HepG2 (cell line): ENCODE measurements around the gene CC2D1B. TPM values are rescaled to one million over a fixed set of nuclear protein-coding genes. Genes with fewer than 3 reads are reported as not detected.

Experiments
- BHLHE40 ChIP-seq: IDR thresholded peaks from 2 replicates; pipeline ENCODE4 v1.6.1; 2011; ENCODE audit warnings: low read length, improper control_type of control experiment
- CBX1 ChIP-seq: IDR thresholded peaks from one replicate; pipeline ENCODE4 v1.6.1; 2016; ENCODE audit warnings: antibody characterized with exemption, low read depth
- FOSL2 ChIP-seq: sonication (generic); formaldehyde crosslinking; IDR thresholded peaks from 2 replicates; pipeline ENCODE4 v1.4.0; 2020; ENCODE audit warnings: missing genetic modification reagents
- GATAD2A ChIP-seq: IDR thresholded peaks from 2 replicates; pipeline ENCODE4 v1.6.1; 2016
- HOXA7 ChIP-seq: sonication (generic); formaldehyde crosslinking; IDR thresholded peaks from 2 replicates; pipeline ENCODE4 v1.8.1; 2022; ENCODE audit warnings: mild to moderate bottlenecking, missing genetic modification reagents, moderate library complexity
- ISL2 ChIP-seq: sonication (generic); formaldehyde crosslinking; IDR thresholded peaks from 2 replicates; pipeline ENCODE4 v1.5.0; 2020; ENCODE audit warnings: missing genetic modification reagents
- MIER2 ChIP-seq: IDR thresholded peaks from 2 replicates; pipeline ENCODE4 v1.6.1; 2016; ENCODE audit warnings: missing biosample characterization, missing genetic modification reagents
- MXD4 ChIP-seq: IDR thresholded peaks from 2 replicates; pipeline ENCODE4 v1.6.1; 2016; ENCODE audit warnings: mild to moderate bottlenecking, missing biosample characterization, missing genetic modification reagents
- NR2C2 ChIP-seq: sonication (generic); formaldehyde crosslinking; IDR thresholded peaks from 2 replicates; pipeline ENCODE4 v1.4.0; 2020; ENCODE audit warnings: missing genetic modification reagents, mild to moderate bottlenecking, moderate library complexity, borderline replicate concordance
- POLR2G ChIP-seq: fragments of 200-400 bp; formaldehyde crosslinking; IDR thresholded peaks from 2 replicates; pipeline ENCODE4 v1.6.1; 2018; ENCODE audit warnings: mild to moderate bottlenecking, low read depth, low read length, moderate library complexity
- PTBP1 ChIP-seq: fragments of 200-400 bp; formaldehyde crosslinking; IDR thresholded peaks from 2 replicates; pipeline ENCODE4 v1.6.1; 2018; ENCODE audit warnings: low read length, low read depth; ENCODE audit not compliant: poor library complexity, severe bottlenecking
- RXRA ChIP-seq: sonication (generic); formaldehyde crosslinking; IDR thresholded peaks from 2 replicates; pipeline ENCODE4 v1.5.1; 2020; ENCODE audit warnings: missing genetic modification reagents
- SAP130 ChIP-seq: IDR thresholded peaks from 2 replicates; pipeline ENCODE4 v1.6.1; 2016; ENCODE audit warnings: low read depth
- SKI ChIP-seq: fragments of 450-650 bp; IDR thresholded peaks from one replicate; pipeline ENCODE4 v1.6.1; 2018; ENCODE audit warnings: mild to moderate bottlenecking; ENCODE audit not compliant: partially characterized antibody
- ZNF33A ChIP-seq: sonication (generic); formaldehyde crosslinking; IDR thresholded peaks from 2 replicates; pipeline ENCODE4 v1.5.1; 2020; ENCODE audit warnings: missing genetic modification reagents, mild to moderate bottlenecking, moderate library complexity, borderline replicate concordance
- ZNF496 ChIP-seq: sonication (generic); formaldehyde crosslinking; IDR thresholded peaks from 2 replicates; pipeline ENCODE4 v1.8.1; 2023; ENCODE audit warnings: mild to moderate bottlenecking, moderate library complexity, missing genetic modification reagents; ENCODE audit not compliant: insufficient replicate concordance
- ZNF713 ChIP-seq: sonication (generic); formaldehyde crosslinking; IDR thresholded peaks from 2 replicates; pipeline ENCODE4 v1.4.0; 2020; ENCODE audit warnings: mild to moderate bottlenecking, missing genetic modification reagents
- ZNF724P ChIP-seq: sonication (generic); formaldehyde crosslinking; IDR thresholded peaks from 2 replicates; pipeline ENCODE4 v1.8.0; 2022; ENCODE audit warnings: missing genetic modification reagents, borderline replicate concordance
- ZNF775 ChIP-seq: sonication (generic); formaldehyde crosslinking; IDR thresholded peaks from 2 replicates; pipeline ENCODE4 v1.4.0; 2020; ENCODE audit warnings: missing genetic modification reagents, mild to moderate bottlenecking, moderate library complexity, borderline replicate concordance
- ZNF776 ChIP-seq: sonication (generic); formaldehyde crosslinking; IDR thresholded peaks from 2 replicates; pipeline ENCODE4 v1.4.0; 2020; ENCODE audit warnings: mild to moderate bottlenecking, missing genetic modification reagents
- polyA plus RNA-seq, 8 experiments: library from polyadenylated mRNA; depleted of rRNA in 3 of 8; stranded (reverse) in 7 of 8; unstranded in 1 of 8; fragments of >200 nt; fragmentation: Illumina TruSeq in 4 of 8; extraction: Trizol in 4 of 8; gene quantifications; 2 replicates each; pipeline versions ENCODE4 v1.2.1 to v1.2.3, GENCODE V29; 2011 to 2016; ENCODE audit warnings: low read depth in 4 of 8, missing spikeins in 1 of 8, mixed read lengths in 1 of 8; ENCODE audit not compliant: insufficient read depth in 1 of 8
- total RNA-seq, 5 experiments: library from RNA; depleted of rRNA; stranded (reverse); fragments of >200 nt; fragmentation: Illumina TruSeq; extraction: Trizol; gene quantifications; 2 replicates each; pipeline ENCODE4 v1.2.3, GENCODE V29; 2016; ENCODE audit warnings: low read depth in 1 of 5
- TF ChIP-seq, protein P1 (sequence below): IDR thresholded peaks from 2 replicates; pipeline ENCODE4 v1.6.1; 2018; ENCODE audit warnings: missing genetic modification reagents, mild to moderate bottlenecking, missing compliant biosample characterization
- TF ChIP-seq, protein P2 (sequence below): sonication (generic); formaldehyde crosslinking; IDR thresholded peaks from 2 replicates; pipeline ENCODE4 v1.4.0; 2020; ENCODE audit warnings: low read depth, mild to moderate bottlenecking, missing genetic modification reagents
- TF ChIP-seq, protein P3 (sequence below): IDR thresholded peaks from 2 replicates; pipeline ENCODE4 v1.6.1; 2018; ENCODE audit warnings: missing genetic modification reagents
- TF ChIP-seq, protein P4 (sequence below): sonication (generic); formaldehyde crosslinking; IDR thresholded peaks from 2 replicates; pipeline ENCODE4 v1.4.0; 2020; ENCODE audit warnings: low read depth, missing genetic modification reagents

CC2D1B gene
- total and polyA plus RNA-seq, 2 of the 13 experiments (the other 11 are each of a cell fraction or from before 2014, with no cell fraction given), result 7.2 to 19.2 TPM

DNA sequence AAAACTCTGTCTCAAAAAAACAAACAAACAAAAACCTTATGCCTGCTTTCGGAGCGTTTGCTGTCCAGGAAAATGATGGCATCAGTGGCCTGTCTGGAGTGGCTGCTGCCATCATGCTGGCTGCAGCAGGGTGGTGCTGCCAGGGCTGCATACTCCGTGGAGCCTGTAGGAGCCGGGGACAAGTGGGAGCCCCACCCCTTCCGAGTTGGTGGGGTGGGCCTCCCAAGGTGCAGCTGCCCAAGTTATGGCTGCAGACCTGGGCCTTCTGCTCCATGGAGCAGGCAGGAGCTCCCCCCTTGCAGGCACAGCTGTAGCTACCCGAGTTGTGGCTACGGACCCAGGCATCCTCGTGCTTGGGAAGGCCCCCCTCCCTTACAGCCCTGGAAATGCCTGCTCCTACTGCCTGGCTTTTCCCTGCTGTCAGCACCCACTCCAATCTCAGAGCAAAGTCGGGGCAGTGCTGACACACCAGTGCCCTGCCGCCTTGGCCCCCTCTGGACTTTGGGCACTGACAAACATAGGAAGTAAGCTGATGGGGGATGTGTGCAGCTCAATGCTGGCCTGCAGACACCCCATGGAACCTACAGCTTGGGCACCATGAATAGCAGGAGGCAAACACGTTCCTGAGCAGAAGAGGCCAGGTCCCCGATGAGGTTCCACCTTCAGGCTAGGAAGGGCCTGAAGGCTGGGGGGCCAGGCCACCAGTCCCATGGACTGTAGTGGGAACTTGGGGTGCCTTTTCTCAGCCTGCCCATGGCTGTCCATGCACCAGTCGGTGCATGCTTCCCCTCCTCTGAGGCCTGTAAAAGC, 60.4 kb downstream of the CC2D1B start (continued):
- TF ChIP-seq, protein P1, sequence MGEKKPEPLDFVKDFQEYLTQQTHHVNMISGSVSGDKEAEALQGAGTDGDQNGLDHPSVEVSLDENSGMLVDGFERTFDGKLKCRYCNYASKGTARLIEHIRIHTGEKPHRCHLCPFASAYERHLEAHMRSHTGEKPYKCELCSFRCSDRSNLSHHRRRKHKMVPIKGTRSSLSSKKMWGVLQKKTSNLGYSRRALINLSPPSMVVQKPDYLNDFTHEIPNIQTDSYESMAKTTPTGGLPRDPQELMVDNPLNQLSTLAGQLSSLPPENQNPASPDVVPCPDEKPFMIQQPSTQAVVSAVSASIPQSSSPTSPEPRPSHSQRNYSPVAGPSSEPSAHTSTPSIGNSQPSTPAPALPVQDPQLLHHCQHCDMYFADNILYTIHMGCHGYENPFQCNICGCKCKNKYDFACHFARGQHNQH, result peak; percentile 51; the same call in 1 of the 2 replicates
- TF ChIP-seq BHLHE40 (no peak), GATAD2A (CRISPR knock-in tag) (peak; percentile 74), FOSL2 (CRISPR knock-in tag) (peak; percentile 67), NR2C2 (CRISPR knock-in tag) (no peak), ZNF776 (CRISPR knock-in tag) (no peak), SKI (no peak), ZNF33A (CRISPR knock-in tag) (peak; percentile 100), POLR2G (peak; percentile 28; the same call in 1 of the 2 replicates), ZNF496 (CRISPR knock-in tag) (no peak), SAP130 (CRISPR knock-in tag) (peak; percentile 66), CBX1 (no peak), RXRA (CRISPR knock-in tag) (peak; percentile 76), ZNF713 (CRISPR knock-in tag) (no peak), PTBP1 (no peak), ZNF724P (CRISPR knock-in tag) (0 out of 2 replicates have a peak, but pooled peaks have one; percentile 24), ZNF775 (CRISPR knock-in tag) (no peak), MIER2 (CRISPR knock-in tag) (no peak), ISL2 (CRISPR knock-in tag) (no peak), MXD4 (CRISPR knock-in tag) (peak; percentile 58; the same call in 1 of the 2 replicates), HOXA7 (CRISPR knock-in tag) (no peak)
- TF ChIP-seq, protein P2, sequence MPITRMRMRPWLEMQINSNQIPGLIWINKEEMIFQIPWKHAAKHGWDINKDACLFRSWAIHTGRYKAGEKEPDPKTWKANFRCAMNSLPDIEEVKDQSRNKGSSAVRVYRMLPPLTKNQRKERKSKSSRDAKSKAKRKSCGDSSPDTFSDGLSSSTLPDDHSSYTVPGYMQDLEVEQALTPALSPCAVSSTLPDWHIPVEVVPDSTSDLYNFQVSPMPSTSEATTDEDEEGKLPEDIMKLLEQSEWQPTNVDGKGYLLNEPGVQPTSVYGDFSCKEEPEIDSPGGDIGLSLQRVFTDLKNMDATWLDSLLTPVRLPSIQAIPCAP, result no peak
- TF ChIP-seq, protein P3, sequence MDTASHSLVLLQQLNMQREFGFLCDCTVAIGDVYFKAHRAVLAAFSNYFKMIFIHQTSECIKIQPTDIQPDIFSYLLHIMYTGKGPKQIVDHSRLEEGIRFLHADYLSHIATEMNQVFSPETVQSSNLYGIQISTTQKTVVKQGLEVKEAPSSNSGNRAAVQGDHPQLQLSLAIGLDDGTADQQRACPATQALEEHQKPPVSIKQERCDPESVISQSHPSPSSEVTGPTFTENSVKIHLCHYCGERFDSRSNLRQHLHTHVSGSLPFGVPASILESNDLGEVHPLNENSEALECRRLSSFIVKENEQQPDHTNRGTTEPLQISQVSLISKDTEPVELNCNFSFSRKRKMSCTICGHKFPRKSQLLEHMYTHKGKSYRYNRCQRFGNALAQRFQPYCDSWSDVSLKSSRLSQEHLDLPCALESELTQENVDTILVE, result no peak
- TF ChIP-seq, protein P4, sequence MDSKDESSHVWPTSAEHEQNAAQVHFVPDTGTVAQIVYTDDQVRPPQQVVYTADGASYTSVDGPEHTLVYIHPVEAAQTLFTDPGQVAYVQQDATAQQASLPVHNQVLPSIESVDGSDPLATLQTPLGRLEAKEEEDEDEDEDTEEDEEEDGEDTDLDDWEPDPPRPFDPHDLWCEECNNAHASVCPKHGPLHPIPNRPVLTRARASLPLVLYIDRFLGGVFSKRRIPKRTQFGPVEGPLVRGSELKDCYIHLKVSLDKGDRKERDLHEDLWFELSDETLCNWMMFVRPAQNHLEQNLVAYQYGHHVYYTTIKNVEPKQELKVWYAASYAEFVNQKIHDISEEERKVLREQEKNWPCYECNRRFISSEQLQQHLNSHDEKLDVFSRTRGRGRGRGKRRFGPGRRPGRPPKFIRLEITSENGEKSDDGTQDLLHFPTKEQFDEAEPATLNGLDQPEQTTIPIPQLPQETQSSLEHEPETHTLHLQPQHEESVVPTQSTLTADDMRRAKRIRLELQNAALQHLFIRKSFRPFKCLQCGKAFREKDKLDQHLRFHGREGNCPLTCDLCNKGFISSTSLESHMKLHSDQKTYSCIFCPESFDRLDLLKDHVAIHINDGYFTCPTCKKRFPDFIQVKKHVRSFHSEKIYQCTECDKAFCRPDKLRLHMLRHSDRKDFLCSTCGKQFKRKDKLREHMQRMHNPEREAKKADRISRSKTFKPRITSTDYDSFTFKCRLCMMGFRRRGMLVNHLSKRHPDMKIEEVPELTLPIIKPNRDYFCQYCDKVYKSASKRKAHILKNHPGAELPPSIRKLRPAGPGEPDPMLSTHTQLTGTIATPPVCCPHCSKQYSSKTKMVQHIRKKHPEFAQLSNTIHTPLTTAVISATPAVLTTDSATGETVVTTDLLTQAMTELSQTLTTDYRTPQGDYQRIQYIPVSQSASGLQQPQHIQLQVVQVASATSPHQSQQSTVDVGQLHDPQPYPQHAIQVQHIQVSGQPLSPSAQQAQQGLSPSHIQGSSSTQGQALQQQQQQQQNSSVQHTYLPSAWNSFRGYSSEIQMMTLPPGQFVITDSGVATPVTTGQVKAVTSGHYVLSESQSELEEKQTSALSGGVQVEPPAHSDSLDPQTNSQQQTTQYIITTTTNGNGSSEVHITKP (CRISPR knock-in tag), result peak; percentile 62; the same call in 1 of the 2 replicates
